Gastroesophageal sphincter (tissue), 4 donors: Measurements from ENCODE around the gene KDM3B. TPM values are rescaled to one million over a fixed set of nuclear protein-coding genes. Genes with fewer than 3 reads are reported as not detected.
A peak's percentile ranks its signal among the peaks of the same experiment; 100 is the strongest.

Source experiments
- ATAC-seq: fragments of 150-250 bp; one replicate; pipeline ENCODE4 v1.9.1; 2016; ENCODE audit warnings: mild to moderate bottlenecking, moderate library complexity
- H3K27ac ChIP-seq, 4 donors: fragments of 200-600 bp; sonication (generic) in 3 of 4; 1 replicate in 3 of 4; 2 replicates in 1 of 4; pipeline ENCODE4 v1.5.1; 2016 to 2019
- H3K27me3 ChIP-seq: fragments of 200-600 bp; sonication (generic); one replicate; pipeline ENCODE4 v1.5.1; 2019
- H3K36me3 ChIP-seq, 2 donors: fragments of 200-600 bp; sonication (generic); one replicate each; pipeline ENCODE4 v1.5.1; 2019; ENCODE audit warnings: control low read depth in 1 of 2
- H3K4me1 ChIP-seq, 3 donors: fragments of 200-600 bp; sonication (generic); 1 replicate in 2 of 3; 2 replicates in 1 of 3; pipeline ENCODE4 v1.5.1; 2016 to 2019; ENCODE audit warnings: control low read depth in 2 of 3
- H3K4me3 ChIP-seq, 2 donors: fragments of 200-600 bp; sonication (generic); one replicate each; pipeline ENCODE4 v1.5.1; 2019; ENCODE audit warnings: mild to moderate bottlenecking in 1 of 2, moderate library complexity in 1 of 2
- H3K9me3 ChIP-seq, 3 donors: fragments of 200-600 bp; sonication (generic); one replicate each; pipeline ENCODE4 v1.5.1; 2017 to 2019; ENCODE audit warnings: control low read depth in 2 of 3
- CTCF ChIP-seq, 4 experiments: fragments of 200-600 bp in 2 of 4; fragments of 450-650 bp in 2 of 4; sonication (generic) in 1 of 4; IDR thresholded peaks; one replicate each; pipeline ENCODE4 v1.5.1; 2017 to 2019; ENCODE audit warnings: antibody characterized with exemption in 4 of 4, mild to moderate bottlenecking in 2 of 4, moderate library complexity in 2 of 4
- EP300 ChIP-seq: sonication (generic); formaldehyde crosslinking; IDR thresholded peaks from one replicate; pipeline ENCODE4 v1.6.1; 2017; ENCODE audit warnings: antibody characterized with exemption, mild to moderate bottlenecking
- POLR2A ChIP-seq, 2 donors: fragments of 450-650 bp; IDR thresholded peaks; one replicate each; pipeline ENCODE4 v1.6.1; 2017; ENCODE audit warnings: antibody characterized with exemption in 2 of 2, mild to moderate bottlenecking in 2 of 2, moderate library complexity in 1 of 2
- POLR2AphosphoS5 ChIP-seq: sonication (generic); formaldehyde crosslinking; IDR thresholded peaks from one replicate; pipeline ENCODE4 v1.6.1; 2017; ENCODE audit warnings: antibody characterized with exemption
- WGBS, 2 donors: methylation state at CpG; one replicate each; pipeline ENCODE4 v1.1.5; 2018; ENCODE audit warnings: low coverage in 1 of 2; 5-methylcytosine and 5-hydroxymethylcytosine counted together
- total RNA-seq, 4 donors: library from RNA; depleted of rRNA; stranded (reverse); fragments of >200 nt; gene quantifications; one replicate each; pipeline ENCODE4 v1.1.0, GENCODE V29; 2016

The KDM3B gene
- total RNA-seq, 4 donors from 2014 or later: 63.4 to 94.0 (median 77.8) TPM

- Histone ChIP-seq H3K9me3 (no peaks in the 10 kb centered on the region), H3K4me3 (peak within 1 kb of the TSS; percentile 54 to 85), H3K4me1 (peaks cover 0 to 52% (median 16%) of the 10 kb centered on the region in 3 donors), H3K36me3 (no peaks in the 10 kb centered on the region), H3K27me3 (no peaks in the 10 kb centered on the region), H3K27ac (peak within 1 kb of the TSS; percentile 90 to 99 (median 97))
- TF ChIP-seq EP300: no peak
- peak; percentile 95 to 98 for TF ChIP-seq POLR2A (IDR thresholded peaks at IDR 0.05)
- TF ChIP-seq POLR2AphosphoS5: peak; percentile 91
- TF ChIP-seq CTCF (IDR thresholded peaks at IDR 0.05): peak in 2 of 4 experiments; percentile 42 to 46
- WGBS, 2 donors: 0% methylated on average over 3 of the region's 85 CpGs; no CpG with 5 or more reads in 1 of the 2 donors
- ATAC-seq: peak; percentile 72
These were observed 113.0 kb downstream of the KDM3B start, which contains the start of gene EGR1 for GRCh38 chr5:138465261-138466124. TSS of gene EGR1 (plus strand) at chr5:138465479. CDS start at chr5:138465762, 283 bp downstream.

GRCh38 chr5:138466125-138466899, 113.8 kb downstream of the KDM3B start:
- 12 to 20% methylated on average over 11 to 13 of the region's 39 CpGs for WGBS, 2 donors
- no peaks in the 10 kb centered on the region for H3K36me3 ChIP-seq
- H3K4me3 ChIP-seq: peak overlapping the region; percentile 54 to 85
- no peak for ATAC-seq
- H3K27ac ChIP-seq: peak overlapping the region in 3 of 4 donors; percentile 96 to 99 (median 98)
- H3K9me3 ChIP-seq: no peaks in the 10 kb centered on the region
- no peaks in the 10 kb centered on the region for H3K27me3 ChIP-seq
- TF ChIP-seq CTCF (IDR thresholded peaks at IDR 0.05): no peak
- no peak for TF ChIP-seq EP300
- TF ChIP-seq POLR2A (IDR thresholded peaks at IDR 0.05): no peak
- TF ChIP-seq POLR2AphosphoS5: peak; percentile 40
- peaks cover 0 to 46% (median 16%) of the 10 kb centered on the region in 3 donors for H3K4me1 ChIP-seq

GRCh38 chr5:138466900-138467710, 114.6 kb downstream of the KDM3B start:
- no peaks in the 10 kb centered on the region for H3K9me3 ChIP-seq
- WGBS, 2 donors: 94 to 95% methylated on average over 18 of the region's 45 CpGs
- no peak for ATAC-seq
- H3K4me1 ChIP-seq: peaks cover 0 to 42% (median 16%) of the 10 kb centered on the region in 3 donors
- TF ChIP-seq POLR2A (IDR thresholded peaks at IDR 0.05) (peak in 1 of 2 donors; percentile 22), POLR2AphosphoS5 (peak; percentile 80), EP300 (no peak)
- H3K27me3 ChIP-seq: no peaks in the 10 kb centered on the region
- peak overlapping the region in 3 of 4 donors; percentile 16 to 99 (median 98) for H3K27ac ChIP-seq
- H3K36me3 ChIP-seq: no peaks in the 10 kb centered on the region
- H3K4me3 ChIP-seq: peak overlapping the region in 1 of 2 donors; percentile 85

GRCh38 chr5:138467711-138468132, 115.2 kb downstream of the KDM3B start:
- TF ChIP-seq POLR2A (IDR thresholded peaks at IDR 0.05): no peak
- TF ChIP-seq EP300: no peak
- TF ChIP-seq POLR2AphosphoS5: no peak
- TF ChIP-seq CTCF (IDR thresholded peaks at IDR 0.05): no peak
- Histone ChIP-seq H3K9me3 (no peaks in the 10 kb centered on the region), H3K36me3 (no peaks in the 10 kb centered on the region), H3K4me3 (peak overlapping the region in 1 of 2 donors; percentile 85), H3K27me3 (no peaks in the 10 kb centered on the region), H3K4me1 (peaks cover 0 to 42% (median 16%) of the 10 kb centered on the region in 3 donors), H3K27ac (no peak overlapping the region)
- WGBS, 2 donors: 85 to 92% methylated on average over 8 to 13 of the region's 14 CpGs
- no peak for ATAC-seq
